ENCODE results near the gene SYPL1.

The SYPL1 gene

GRCh38 chr7:106095634-106096033 lies 16.5 kb downstream of the SYPL1 start:
- DNase-seq, result no peak

- DNase-seq, result no peak
Measured at GRCh38 chr7:106094780-106095179, 17.3 kb downstream of the SYPL1 start.

- DNase-seq, result no peak
Measured at GRCh38 chr7:106092204-106092603, 19.9 kb downstream of the SYPL1 start.

- no peak for DNase-seq
Measured at GRCh38 chr7:106089647-106090046, 22.5 kb downstream of the SYPL1 start.

- no peak for DNase-seq
Measured at GRCh38 chr7:106088014-106088413, 24.1 kb downstream of the SYPL1 start.

GRCh38 chr7:106086062-106086461 lies 26.1 kb downstream of the SYPL1 start:
- DNase-seq, result no peak

GRCh38 chr7:106085015-106085414 lies 27.1 kb downstream of the SYPL1 start:
- no peak for DNase-seq

- DNase-seq, result no peak
Measured at GRCh38 chr7:106083717-106084116, 28.4 kb downstream of the SYPL1 start.

GRCh38 chr7:106082087-106082854 lies 29.8 kb downstream of the SYPL1 start:
- no peak for DNase-seq

- DNase-seq, result no peak
Measured at GRCh38 chr7:106080300-106080987, 31.7 kb downstream of the SYPL1 start.

GRCh38 chr7:106076537-106076936 lies 35.6 kb downstream of the SYPL1 start:
- no peak for DNase-seq

GRCh38 chr7:106075937-106076336 lies 36.2 kb downstream of the SYPL1 start:
- DNase-seq, result peak in 4 of 56 donors; percentile 10 to 27 (median 12)

GRCh38 chr7:106074257-106074656 lies 37.9 kb downstream of the SYPL1 start:
- DNase-seq, result no peak

- DNase-seq, result no peak
Measured at GRCh38 chr7:106073701-106074100, 38.4 kb downstream of the SYPL1 start.

GRCh38 chr7:106072715-106073091 lies 39.4 kb downstream of the SYPL1 start:
- DNase-seq, result no peak

- no peak for DNase-seq
Measured at GRCh38 chr7:106071999-106072714, 40.0 kb downstream of the SYPL1 start.

- DNase-seq, result no peak
Measured at GRCh38 chr7:106071356-106071998, 40.6 kb downstream of the SYPL1 start.

GRCh38 chr7:106070567-106071254 lies 41.4 kb downstream of the SYPL1 start:
- DNase-seq, result no peak

GRCh38 chr7:106070201-106070551 lies 41.9 kb downstream of the SYPL1 start:
- no peak for DNase-seq

GRCh38 chr7:106069471-106070200 lies 42.5 kb downstream of the SYPL1 start:
- DNase-seq, result no peak

GRCh38 chr7:106068986-106069385 lies 43.1 kb downstream of the SYPL1 start:
- no peak for DNase-seq
